Measurements from ENCODE around the gene ADISSP. TPM values are rescaled to one million over a fixed set of nuclear protein-coding genes. Genes with fewer than 3 reads are reported as not detected.

The ADISSP gene
- total RNA-seq, 1 experiment from 2014 or later: 80.3 TPM

- no peaks in the 10 kb centered on the region for H3K36me3 ChIP-seq (ENCODE audit: insufficient read depth, low read length, poor library complexity, severe bottlenecking)
- ChIA-PET CTCF (no interaction called here), POLR2A (ENCODE audit: low non-redundant PET) (no interaction called here)
- peaks cover 21% of the 10 kb centered on the region for H3K4me1 ChIP-seq (ENCODE audit: insufficient read depth, low read length, poor library complexity, severe bottlenecking)
- no TSS peak for BruUV-seq (replicated peaks)
- H3K9me3 ChIP-seq (ENCODE audit: low read depth, low read length, poor library complexity, severe bottlenecking): no peaks in the 10 kb centered on the region
- DNase-seq (ENCODE audit: low spot score): no peak
- intact Hi-C loops (cut with micrococcal nuclease; ENCODE audit: unreplicated experiment): no loop called here
- peak overlapping the region; percentile 72 for H3K27ac ChIP-seq (ENCODE audit: low read depth, low read length, poor library complexity, severe bottlenecking)
- TF ChIP-seq CTCF (conservative IDR thresholded peaks at IDR 0.05; ENCODE audit: low read depth, low read length): no peak
- TF ChIP-seq EZH2 (IDR thresholded peaks at IDR 0.05; ENCODE audit: borderline replicate concordance, low read depth, low read length, poor library complexity, severe bottlenecking): no peak
- H3K4me3 ChIP-seq (ENCODE audit: low read depth, low read length, poor library complexity, severe bottlenecking): no peak overlapping the region
- no peaks in the 10 kb centered on the region for H3K27me3 ChIP-seq (replicated peaks; ENCODE audit: insufficient read depth, low read depth, low read length, poor library complexity)
Measured at GRCh38 chr20:3813848-3814581, 46.5 kb upstream of the ADISSP start.

- ChIA-PET CTCF (interaction anchor here (1.1 kb wide), 1 partner anchor 27 kb away, joined by 3 read pairs; the partner anchor contains the start of gene CENPB), POLR2A (ENCODE audit: low non-redundant PET) (no interaction called here)
- H3K27me3 ChIP-seq (replicated peaks; ENCODE audit: insufficient read depth, low read depth, low read length, poor library complexity): no peaks in the 10 kb centered on the region
- H3K27ac ChIP-seq (ENCODE audit: low read depth, low read length, poor library complexity, severe bottlenecking): peak overlapping the region; percentile 72
- TF ChIP-seq EZH2 (IDR thresholded peaks at IDR 0.05; ENCODE audit: borderline replicate concordance, low read depth, low read length, poor library complexity, severe bottlenecking): no peak
- no peak for TF ChIP-seq CTCF (conservative IDR thresholded peaks at IDR 0.05; ENCODE audit: low read depth, low read length)
- no peak overlapping the region for H3K4me3 ChIP-seq (ENCODE audit: low read depth, low read length, poor library complexity, severe bottlenecking)
- H3K36me3 ChIP-seq (ENCODE audit: insufficient read depth, low read length, poor library complexity, severe bottlenecking): no peaks in the 10 kb centered on the region
- BruUV-seq (replicated peaks): no TSS peak
- H3K9me3 ChIP-seq (ENCODE audit: low read depth, low read length, poor library complexity, severe bottlenecking): no peaks in the 10 kb centered on the region
- DNase-seq (ENCODE audit: low spot score): no peak
- peaks cover 22% of the 10 kb centered on the region for H3K4me1 ChIP-seq (ENCODE audit: insufficient read depth, low read length, poor library complexity, severe bottlenecking)
- intact Hi-C loops (cut with micrococcal nuclease; ENCODE audit: unreplicated experiment): no loop called here
Measured at GRCh38 chr20:3812975-3813847, 45.7 kb upstream of the ADISSP start.

- intact Hi-C loops (cut with micrococcal nuclease; ENCODE audit: unreplicated experiment): no loop called here
- Histone ChIP-seq H3K36me3 (ENCODE audit: insufficient read depth, low read length, poor library complexity, severe bottlenecking) (no peaks in the 10 kb centered on the region), H3K4me1 (ENCODE audit: insufficient read depth, low read length, poor library complexity, severe bottlenecking) (peaks cover 29% of the 10 kb centered on the region), H3K9me3 (ENCODE audit: low read depth, low read length, poor library complexity, severe bottlenecking) (no peaks in the 10 kb centered on the region), H3K4me3 (ENCODE audit: low read depth, low read length, poor library complexity, severe bottlenecking) (no peak overlapping the region), H3K27me3 (replicated peaks; ENCODE audit: insufficient read depth, low read depth, low read length, poor library complexity) (no peaks in the 10 kb centered on the region), H3K27ac (ENCODE audit: low read depth, low read length, poor library complexity, severe bottlenecking) (peak overlapping the region; percentile 92)
- POLR2A ChIA-PET (ENCODE audit: low non-redundant PET): no interaction called here
- DNase-seq (ENCODE audit: low spot score): no peak
- CTCF ChIA-PET: interaction anchor here (0.8 kb wide), 1 partner anchor 8 kb away, joined by 3 read pairs; the partner anchor contains the start of gene AP5S1
- TF ChIP-seq EZH2 (IDR thresholded peaks at IDR 0.05; ENCODE audit: borderline replicate concordance, low read depth, low read length, poor library complexity, severe bottlenecking): no peak
- no TSS peak for BruUV-seq (replicated peaks)
Measured at GRCh38 chr20:3812259-3812681, 44.7 kb upstream of the ADISSP start.
